ENCODE results near the gene EPAS1.
A peak's percentile ranks its signal among the peaks of the same experiment; 100 is the strongest.

The EPAS1 gene

DNA sequence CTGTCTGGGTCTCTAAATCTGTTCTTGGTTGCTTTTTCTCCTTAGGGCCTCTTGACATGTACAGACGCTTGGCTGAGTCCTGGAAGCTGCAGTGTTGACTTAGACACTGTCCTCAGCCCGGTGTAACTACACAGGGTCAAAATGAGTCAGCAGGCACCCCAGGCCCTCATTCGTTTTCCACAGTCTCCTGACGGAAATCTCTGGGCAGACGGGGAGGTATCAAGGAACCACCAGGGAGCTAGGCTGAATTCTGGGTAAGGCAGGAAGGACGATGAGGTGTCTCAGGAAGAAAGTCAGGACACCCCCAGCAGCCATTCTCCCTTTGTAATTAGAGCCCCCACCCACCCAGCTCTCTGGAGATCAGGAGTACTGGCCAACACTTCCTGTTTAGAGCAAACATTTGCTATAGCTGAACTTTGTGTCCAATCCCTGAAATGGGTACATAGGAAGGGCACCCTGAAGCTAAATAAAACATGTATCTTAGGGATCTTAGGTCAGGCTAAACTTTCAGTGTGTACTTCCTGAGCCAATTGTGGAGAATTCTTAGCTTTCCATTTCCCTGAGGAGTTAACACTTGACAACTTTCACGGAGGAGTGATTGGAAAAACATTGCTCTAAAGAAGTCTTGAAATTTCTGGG is 23.9 kb upstream of the EPAS1 start:
- no peak for DNase-seq (ENCODE audit: low spot score)

DNA sequence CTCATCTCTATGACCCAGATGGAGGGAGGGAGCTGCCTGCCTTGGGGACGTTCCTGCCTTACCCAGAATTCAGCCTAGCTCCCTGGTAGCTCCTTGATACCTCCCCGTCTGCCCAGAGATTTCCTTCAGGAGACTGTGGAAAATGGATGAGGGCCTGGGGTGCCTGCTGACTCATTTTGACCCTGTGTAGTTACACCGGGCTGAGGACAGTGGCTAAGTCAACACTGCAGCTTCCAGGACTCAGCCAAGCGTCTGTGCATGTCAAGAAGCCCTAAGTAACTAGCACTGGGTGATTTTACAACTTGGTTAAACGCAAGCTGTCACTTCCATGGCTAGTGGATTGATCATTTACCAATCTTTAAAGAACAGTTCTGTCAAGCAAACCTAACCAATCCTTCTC is 23.3 kb upstream of the EPAS1 start:
- DNase-seq (ENCODE audit: low spot score): no peak

DNA sequence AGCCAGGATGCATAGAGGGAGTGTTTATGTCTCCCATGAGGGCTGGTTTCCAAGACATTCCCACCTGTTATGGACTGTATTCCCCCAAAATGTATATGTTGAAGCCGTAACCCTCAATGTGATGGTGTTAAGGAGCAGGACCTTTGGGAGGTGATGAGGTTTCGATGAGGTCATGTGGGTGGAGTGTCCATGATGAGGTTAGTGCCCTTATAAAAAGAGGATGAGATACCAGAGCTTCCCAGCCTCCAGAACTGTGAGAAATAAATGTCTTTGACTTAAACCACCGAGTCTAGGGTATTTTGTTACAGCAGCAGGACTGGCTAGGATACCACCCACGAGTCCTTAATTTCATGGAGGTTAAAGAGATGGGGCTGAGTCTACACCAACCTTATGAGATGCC is 22.6 kb upstream of the EPAS1 start:
- no peak for DNase-seq (ENCODE audit: low spot score)

DNA sequence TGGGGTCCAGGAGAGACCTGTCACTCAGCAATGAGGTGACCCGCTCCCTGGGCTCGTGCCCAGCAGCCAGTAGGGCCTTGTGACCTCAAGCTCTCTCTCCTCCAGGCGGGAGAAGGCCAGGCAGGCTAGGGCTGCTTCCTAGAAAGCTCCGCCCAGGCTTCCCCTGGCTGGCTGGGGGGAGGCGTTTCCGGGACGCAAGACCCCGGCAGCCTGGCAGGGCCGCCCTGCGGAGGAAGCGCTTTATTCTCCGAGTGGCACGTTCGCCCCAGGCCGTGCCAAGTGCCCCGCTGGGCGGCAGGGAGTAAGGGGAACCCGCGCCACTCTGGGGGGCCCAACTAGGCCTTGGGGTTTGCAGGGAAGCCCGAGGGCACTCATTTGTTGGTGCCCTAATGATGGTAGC is 21.2 kb upstream of the EPAS1 start:
- DNase-seq (ENCODE audit: low spot score): no peak

DNA sequence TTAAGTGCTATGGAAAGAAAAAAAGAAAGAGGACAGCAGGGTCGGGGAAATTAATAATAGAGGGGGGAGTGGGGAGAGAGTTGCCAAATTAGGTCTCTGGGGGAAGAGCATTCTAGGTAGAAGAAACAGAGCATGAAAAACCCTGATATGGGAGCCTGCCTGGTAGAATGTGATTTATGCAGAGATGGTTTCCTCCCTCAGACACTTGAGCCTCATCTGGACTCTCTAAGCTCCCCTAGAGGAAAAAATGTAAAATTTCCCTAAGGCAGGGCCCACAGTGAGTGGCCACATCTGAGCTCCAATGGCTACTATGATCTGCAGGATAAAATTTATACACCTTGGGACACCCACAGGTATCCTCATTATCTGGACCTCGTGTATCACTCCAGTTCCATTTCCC is 20.6 kb upstream of the EPAS1 start:
- DNase-seq (ENCODE audit: low spot score): peak; percentile 55

DNA sequence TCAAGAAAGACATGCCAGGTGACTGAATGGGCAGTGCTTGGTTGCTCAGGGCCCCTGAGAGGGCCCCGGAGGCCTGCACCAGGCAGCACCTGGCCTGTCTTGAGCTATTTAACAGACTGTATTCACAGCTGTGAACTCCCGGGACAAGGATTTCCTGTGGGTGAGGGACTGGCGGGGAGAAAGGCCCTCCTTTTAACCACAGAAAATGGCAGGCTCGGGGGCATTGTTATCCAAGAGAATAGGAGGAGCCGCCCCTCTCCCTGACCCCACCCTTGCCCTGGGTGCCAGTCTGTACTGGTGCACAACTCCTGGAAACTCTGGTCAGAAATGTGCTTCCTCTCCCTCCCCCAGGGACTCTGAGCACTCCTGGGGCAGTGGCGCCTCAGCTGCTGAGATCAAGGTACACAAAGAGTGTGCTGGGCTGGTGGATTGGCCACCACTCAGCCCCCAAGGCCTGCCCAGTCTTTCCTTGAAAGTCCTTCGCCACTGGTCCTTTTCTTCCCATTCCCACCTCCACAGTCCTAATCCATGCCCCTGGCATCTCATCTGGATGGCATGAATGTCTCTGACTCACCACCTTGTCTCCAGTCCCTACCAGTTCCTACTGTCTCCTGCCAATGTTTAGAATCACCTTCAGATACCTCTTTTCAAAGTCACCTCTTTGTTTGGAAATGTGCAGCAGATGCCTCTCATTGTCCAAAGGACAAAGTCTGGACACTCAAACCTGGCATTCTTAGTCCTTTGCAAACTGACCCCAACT is 19.6 kb upstream of the EPAS1 start:
- DNase-seq (ENCODE audit: low spot score): no peak

DNA sequence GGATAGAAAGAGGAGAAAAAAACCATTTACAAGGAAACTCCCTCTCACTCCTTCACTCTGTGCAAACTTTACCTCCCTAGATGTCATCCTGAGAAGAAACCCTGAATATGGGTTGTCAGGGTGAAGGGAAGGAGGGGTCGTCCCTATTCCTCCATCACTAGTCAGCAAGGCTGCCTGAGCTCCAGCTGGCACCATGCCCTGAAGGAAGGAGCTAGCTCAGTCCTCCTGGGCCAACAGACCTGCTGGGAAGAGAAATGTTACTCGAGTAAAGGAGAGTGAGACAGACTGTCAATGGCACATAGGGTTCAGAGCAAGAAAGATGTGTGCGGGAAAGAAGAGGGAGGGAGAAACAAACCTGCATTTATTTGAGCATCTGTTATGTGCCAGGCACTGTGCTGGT is 18.3 kb upstream of the EPAS1 start:
- DNase-seq (ENCODE audit: low spot score): no peak

DNA sequence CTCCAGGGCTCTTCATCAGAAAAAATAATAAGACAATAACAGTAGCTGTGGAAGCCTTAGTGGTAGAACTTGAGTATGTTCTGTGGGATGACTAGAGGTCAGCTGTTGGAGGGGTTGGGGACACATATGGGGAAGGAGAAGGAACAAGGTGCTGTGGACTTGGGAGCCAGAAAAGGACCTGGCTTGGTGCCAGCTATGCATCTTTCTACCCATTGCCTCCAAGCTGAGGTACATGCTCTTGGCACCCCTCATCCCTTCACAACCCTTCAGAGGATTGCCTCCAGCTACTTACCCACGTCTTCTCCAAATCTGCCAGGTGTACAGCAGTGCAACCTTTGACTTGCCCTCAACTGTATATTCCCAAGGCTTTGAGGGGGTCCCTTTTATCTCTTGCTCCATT is 15.3 kb upstream of the EPAS1 start:
- DNase-seq (ENCODE audit: low spot score): no peak

DNA sequence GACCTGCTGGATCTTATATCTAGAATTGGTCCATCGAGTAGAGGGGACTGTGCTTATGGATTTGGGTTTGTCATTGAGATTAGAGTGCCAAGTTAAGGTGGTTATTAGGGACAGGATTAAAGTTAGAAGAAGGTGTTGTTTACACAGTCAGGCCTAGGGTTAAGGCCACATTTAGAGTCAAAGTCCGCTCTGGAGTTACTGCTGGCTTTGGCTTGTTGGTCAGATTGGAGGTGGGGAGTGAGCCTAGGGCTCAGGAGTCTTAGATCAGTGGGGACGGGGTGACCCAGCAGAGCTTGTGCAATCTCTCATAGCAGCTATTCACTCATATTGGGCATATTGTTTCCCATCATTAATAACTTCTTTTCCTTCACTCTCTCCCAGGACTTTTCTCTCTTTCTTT is 13.5 kb upstream of the EPAS1 start:
- no peak for DNase-seq (ENCODE audit: low spot score)

DNA sequence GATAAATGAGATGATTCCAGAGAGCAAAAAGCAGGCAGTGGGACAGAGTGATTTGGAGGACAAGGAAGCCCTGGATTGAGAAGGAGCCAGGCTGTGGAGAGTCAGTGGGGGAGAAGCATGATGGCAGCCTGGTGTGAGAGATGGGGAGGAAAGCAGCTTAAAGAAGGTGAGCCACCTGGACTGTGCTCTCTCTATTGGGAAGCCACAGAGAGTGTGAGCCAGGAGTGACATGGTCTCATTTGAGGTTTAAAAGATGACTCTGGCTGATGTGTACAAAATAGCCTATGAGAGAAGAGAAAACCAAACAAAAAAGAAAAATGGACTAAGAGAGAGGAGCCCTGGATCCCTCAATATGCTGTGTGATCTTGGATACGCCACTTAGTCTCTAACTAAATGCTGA is 12.9 kb upstream of the EPAS1 start:
- no peak for DNase-seq (ENCODE audit: low spot score)

DNA sequence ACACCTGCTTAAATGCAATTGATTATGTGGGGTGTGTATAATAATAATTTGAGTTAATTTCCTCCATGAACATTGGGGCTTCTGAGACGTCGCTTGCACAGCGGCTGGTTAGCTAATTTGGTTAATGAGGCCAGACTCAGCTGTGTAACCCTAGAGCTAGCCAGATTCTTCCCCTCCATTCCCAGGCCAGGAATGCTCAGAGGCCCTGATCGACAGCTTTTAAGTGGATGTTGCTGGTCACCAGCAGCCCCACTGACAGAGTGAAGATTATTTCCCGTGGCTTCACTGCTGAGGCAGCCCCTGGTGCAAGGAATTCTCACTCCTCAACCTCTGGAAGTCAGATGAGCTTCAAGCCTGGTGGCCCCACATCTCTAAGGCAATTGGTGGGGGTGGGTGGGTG is 12.4 kb upstream of the EPAS1 start:
- no peak for DNase-seq (ENCODE audit: low spot score)

DNA sequence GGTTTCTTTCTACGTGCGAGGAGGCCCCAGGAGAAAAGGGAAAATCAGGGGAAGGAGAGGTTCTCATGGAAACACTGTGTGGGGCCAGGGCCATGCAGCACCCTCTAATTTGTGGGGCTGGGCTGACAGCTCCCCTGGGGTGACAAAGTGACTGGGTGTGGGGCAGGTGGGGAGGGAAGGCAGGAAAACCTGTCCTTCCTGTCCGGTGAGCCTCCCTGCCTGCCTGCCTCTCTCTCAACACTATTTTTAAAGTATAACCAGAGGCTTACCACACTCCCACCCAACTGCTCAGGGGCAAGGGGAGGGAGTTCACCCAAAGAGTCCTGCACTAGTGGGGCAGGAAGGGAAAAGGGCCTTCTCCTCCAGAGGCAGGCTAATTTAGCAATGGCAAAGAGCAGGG is 10.5 kb upstream of the EPAS1 start:
- DNase-seq (ENCODE audit: low spot score): no peak

DNA sequence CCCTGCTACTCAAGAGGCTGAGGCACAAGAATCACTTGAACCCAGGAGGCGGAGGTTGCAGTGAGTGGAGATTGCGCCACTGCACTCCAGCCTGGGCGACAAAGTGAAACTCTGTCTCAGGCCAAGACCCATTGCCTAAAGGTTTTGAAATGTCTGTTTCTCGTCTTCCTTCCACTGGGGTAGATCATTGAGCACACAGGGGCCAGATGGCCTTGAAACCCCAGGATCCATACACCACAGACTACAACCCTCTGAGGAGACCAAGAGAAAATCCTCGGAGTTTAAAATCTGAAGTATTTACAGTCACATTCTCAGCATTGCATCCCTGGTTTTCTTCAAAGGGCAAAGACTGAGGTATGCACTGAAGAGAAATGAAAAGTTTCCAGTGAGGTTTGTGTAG is 7.1 kb upstream of the EPAS1 start:
- DNase-seq (ENCODE audit: low spot score): no peak

DNA sequence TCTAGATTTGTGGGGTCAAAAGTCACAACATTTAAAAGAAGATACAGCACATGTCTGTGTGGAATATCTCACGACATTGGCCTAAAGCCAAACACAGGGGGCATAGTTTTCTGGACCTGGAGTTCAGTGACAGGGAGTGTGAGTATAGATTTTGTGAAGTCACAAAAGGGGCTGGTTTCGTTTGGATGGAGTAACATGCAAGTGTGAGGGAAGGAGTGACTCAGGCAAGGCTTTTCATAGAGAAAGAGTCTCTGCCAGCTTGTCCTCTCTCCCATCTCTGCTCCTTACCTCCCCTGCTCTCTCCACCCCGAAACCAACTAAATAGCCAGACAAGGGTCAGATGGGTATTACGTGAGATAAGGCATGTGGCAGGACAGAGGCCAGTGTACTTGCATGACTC is 3.7 kb upstream of the EPAS1 start:
- DNase-seq (ENCODE audit: low spot score): no peak

DNA sequence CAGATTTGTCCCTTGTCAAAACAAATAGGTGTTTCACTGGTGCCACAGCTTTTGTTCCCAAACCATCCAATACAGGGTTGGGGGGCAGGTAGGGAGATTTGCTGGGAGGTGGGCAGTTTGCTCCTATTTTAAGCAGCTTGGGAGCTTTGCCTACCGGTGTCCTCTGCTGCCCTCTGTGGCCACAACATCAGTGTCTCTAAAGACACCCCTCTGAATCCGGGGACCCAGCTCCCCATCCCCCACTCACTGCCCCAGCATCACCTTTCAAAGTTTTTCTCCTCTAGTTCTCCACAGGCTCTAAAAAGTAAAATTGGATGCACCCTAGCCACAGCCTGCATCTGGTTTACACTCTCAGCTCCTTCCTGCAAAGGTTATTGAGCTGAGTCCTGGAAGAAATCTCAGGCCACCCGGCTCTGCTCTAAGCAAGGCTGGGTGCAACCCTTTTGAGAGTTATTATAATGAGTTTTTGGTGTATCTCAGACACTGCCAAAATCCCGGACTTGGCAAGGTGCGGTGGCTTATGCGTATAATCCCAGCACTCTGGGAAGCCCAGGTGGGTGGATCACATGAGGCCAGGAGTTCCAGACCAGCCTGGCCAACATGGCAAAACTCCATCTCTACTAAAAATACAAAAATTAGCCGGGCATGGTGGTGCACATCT is 2.9 kb upstream of the EPAS1 start:
- DNase-seq (ENCODE audit: low spot score): peak; percentile 27

DNA sequence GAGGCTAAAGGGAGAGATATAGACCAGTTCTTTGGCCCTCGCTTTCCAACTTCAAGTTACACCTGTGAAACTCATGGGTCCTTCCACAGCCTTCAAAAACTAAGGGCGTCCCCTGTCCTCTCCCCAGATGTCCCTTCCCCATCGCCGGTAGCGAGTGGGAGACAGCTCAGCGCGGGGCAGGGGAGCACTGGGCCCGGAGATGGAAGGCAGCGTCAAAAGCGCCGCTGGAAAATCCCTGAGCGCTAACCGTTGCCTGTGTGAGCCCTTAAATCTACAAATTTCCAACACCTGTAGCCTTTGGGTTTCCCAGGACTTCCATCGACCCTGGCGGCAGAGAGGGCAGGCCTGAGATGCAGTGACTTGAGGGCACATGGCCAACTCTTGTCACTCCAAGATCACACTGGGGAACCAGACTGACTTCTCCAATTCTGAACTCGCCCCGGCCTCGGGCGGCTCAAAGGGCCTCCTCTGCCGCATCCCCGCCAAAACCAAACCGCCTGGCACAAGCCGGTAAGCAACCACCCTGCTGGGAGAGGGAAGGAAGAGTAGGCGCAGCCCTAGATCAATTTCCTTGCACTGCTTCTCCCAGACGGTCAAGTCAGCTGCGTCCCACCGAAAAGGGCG is 879 bp upstream of the EPAS1 start:
- no peak for DNase-seq (ENCODE audit: low spot score)

DNA sequence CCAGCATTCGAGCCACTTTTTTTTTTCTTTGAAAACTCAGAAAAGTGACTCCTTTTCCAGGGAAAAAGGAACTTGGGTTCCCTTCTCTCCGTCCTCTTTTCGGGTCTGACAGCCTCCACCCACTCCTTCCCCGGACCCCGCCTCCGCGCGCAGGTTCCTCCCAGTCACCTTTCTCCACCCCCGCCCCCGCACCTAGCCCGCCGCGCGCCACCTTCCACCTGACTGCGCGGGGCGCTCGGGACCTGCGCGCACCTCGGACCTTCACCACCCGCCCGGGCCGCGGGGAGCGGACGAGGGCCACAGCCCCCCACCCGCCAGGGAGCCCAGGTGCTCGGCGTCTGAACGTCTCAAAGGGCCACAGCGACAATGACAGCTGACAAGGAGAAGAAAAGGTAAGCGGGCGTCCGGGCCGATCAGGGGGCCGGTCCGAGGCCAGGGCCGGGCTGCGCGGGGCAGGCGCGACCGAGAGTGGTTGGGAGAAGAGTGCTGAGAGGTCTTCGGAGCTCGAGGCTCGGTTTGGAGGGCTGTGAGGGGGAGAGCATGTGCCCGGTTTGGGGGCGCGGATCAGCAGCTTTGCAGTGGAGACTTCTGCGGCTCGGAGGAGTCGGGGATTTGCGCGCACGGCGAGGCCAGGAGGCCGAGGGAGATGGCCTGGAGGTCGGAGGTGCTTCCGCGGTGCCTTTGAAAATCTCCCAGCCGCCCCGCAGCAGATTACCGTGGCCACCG is 502 bp downstream of the EPAS1 start:
- DNase-seq (ENCODE audit: low spot score): peak; percentile 44

DNA sequence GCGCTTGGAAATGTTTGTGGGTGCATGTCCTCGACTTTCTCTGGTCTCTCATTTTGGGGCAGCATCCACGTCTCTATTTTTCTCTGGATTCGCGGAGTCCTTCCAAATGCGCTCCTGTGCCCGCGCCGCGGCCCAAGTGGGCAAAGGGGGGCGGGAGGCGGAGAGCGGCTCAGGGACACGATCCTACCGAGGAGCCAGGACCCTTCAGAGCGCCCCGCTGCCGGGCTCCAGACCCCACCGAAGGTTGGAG is 990 bp downstream of the EPAS1 start:
- DNase-seq (ENCODE audit: low spot score): no peak

DNA sequence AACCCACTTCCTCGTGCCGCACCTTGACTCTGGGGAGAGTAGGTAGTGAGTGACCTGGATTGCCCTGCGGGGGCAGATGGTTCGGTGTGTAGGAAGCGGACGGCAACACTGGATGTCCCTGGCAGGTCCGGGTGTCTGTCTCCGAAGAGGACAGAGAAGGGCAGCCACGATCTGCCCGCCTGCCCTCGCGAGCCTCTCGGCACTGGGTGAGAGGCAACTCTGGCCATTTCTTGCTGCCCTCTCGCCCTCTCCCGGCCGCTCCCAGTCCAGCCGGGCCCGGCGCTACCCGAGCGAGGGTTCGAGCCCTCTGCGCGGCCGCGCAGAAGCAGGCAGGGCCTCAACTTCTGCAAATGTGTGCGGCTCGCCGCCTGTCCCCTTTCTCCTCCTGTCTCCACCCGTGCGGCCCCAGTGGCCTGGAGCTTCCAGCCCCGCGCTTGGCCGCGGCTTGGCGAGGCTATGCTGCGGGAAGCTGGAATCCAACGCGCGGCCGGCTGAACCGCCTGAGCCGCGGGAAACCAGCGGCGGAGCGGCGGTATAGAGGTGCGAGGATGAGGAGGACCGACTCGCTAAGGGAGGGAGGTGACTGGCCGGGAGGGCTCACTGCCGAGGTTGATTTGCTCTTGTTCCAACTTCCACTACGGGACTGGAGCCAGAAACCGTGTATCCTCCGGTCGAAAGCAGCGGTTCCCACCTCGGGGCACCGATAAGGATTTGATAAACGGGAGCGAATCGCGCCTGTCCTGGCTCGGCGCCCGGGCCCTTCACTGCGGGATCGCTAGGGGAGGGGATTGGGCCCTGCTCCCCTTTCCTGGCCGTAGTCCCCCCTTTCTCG is 1.5 kb downstream of the EPAS1 start:
- DNase-seq (ENCODE audit: low spot score): peak; percentile 79

DNA sequence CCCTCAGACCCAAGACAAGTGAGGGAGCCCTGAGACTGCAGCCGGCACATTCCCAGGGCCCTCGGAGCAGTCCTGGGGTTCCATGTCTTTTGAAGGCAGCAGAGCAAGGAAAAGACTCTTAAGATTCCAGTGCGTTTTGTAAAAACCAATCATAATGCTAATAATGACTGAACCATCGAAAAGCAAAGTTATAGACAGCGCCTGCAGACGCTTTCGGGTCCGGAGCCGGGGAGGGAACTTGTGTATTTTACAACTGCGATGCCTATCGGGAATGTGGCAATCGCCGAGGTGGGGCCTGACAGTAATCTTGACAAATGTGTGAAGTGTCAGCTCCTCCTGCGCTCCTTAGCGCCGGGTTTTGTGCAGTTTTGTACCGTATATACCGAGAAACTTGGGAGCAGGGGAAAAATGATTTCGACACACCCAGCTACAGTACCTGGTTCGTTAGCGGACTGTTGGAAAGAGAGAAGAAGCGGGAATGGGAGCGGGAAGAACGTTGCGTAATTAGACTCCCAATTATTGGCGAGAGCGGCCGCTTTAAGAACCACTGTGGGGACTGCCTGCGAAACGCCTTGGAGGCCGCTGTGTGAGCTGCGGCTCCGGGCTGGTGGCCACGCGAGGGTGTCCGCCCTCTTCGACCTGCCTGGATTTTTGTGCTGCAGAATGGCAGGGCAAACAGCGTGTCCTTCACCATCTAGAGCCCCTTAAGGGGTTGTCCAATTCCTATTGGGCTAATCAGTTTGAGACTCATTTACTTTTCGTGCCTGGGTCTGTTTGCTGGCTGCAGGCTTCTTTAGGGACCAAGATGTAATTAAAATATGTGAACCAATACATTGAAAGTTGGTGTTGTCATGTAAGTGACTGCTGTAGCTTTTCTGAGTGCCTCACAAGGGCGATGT is 2.4 kb downstream of the EPAS1 start:
- DNase-seq (ENCODE audit: low spot score): peak; percentile 71

DNA sequence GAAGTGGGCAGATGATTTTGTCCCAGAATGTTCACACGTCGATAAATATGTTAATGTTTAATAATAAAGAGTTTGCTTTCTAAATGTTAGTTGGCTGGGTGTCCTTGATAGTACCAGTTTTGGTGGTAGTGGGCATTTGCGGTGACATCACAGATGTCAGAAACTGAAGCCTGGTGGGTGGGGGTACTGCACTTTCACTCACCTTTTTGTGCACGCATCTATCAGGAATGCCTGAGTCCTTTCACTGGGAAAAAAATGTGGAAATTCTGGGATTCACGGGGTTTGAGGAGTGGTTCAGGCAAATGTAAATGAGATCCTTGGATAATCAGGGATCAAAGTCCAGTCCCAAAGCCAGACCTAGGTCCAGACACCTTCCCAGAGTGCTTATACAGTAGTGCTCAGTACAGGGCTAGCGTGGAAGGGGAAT is 3.2 kb downstream of the EPAS1 start:
- DNase-seq (ENCODE audit: low spot score): no peak
